ENCODE results near the gene CYB5R2. TPM values are rescaled to one million over a fixed set of nuclear protein-coding genes. Genes with fewer than 3 reads are reported as not detected.

Gene CYB5R2
- polyA plus RNA-seq, 1 of the 3 experiments (the other 2 are of a cell fraction), result 0.20 TPM

GRCh38 chr11:7646866-7647265 lies 26.4 kb downstream of the CYB5R2 start:
- no peaks in the 10 kb centered on the region for H3K79me2 ChIP-seq (ENCODE audit: insufficient read depth)
- peaks cover 0 to 13% of the 10 kb centered on the region in 2 experiments; a peak in 1 of 4 replicates for H3K4me1 ChIP-seq (ENCODE audit: control insufficient read depth in 1 of 2, insufficient read depth in 2 of 2, low read depth in 1 of 2, low read length in 1 of 2)
- no peak for DNase-seq
- no peak overlapping the region for H2AFZ ChIP-seq (ENCODE audit: low read depth)
- no peak for TF ChIP-seq GABPA (IDR thresholded peaks at IDR 0.05; ENCODE audit: low read depth)
- TF ChIP-seq TEAD4 (IDR thresholded peaks at IDR 0.05; ENCODE audit: borderline replicate concordance, insufficient read depth), result no peak
- TF ChIP-seq ZBTB33 (IDR thresholded peaks at IDR 0.05; ENCODE audit: borderline replicate concordance, low read depth), result no peak
- TF ChIP-seq EP300 (IDR thresholded peaks at IDR 0.05; ENCODE audit: borderline replicate concordance in 1 of 2, low read depth in 1 of 2, low read length in 1 of 2), result no peak
- no peak for TF ChIP-seq RFX5 (IDR thresholded peaks at IDR 0.05; ENCODE audit: low read length)
- TF ChIP-seq NFIC (IDR thresholded peaks at IDR 0.05; ENCODE audit: borderline replicate concordance), result no peak
- TF ChIP-seq IRF3 (IDR thresholded peaks at IDR 0.05; ENCODE audit: low read depth, low read length), result no peak
- ChIA-PET POLR2A (no interaction called here), CTCF (interaction anchor here (0.6 to 15.9 kb wide), 4 partner anchors 11 to 134 kb away, joined by 3 to 359 read pairs (median 4); no protein-coding TSS in a partner anchor)
- H3K9ac ChIP-seq, result no peak overlapping the region
- no peak overlapping the region for H3K4me2 ChIP-seq
- H3K36me3 ChIP-seq (replicated peaks in 1 of 2; ENCODE audit: control insufficient read depth in 1 of 2, insufficient read depth in 2 of 2, low read length in 1 of 2), result no peaks in the 10 kb centered on the region
- no peaks in the 10 kb centered on the region for H3K9me2 ChIP-seq
- H3K4me3 ChIP-seq (ENCODE audit: low read depth in 2 of 2, low read length in 1 of 2), result no peak overlapping the region
- no peaks in the 10 kb centered on the region for H3K9me3 ChIP-seq
- no peaks in the 10 kb centered on the region for H3F3A ChIP-seq (replicated peaks; ENCODE audit: insufficient read depth)
- H3K27ac ChIP-seq (ENCODE audit: low read depth in 2 of 2, low read length in 1 of 2), result no peak overlapping the region
- WGBS (ENCODE audit: low lambda C conversion rate), result 60% methylated on average over 2 of the region's 2 CpGs
- no peaks in the 10 kb centered on the region for H3K27me3 ChIP-seq (ENCODE audit: insufficient read depth)
- H4K20me1 ChIP-seq (ENCODE audit: insufficient read depth), result no peaks in the 10 kb centered on the region

GRCh38 chr11:7645206-7645605 lies 28.1 kb downstream of the CYB5R2 start:
- Histone ChIP-seq H3K4me2 (no peak overlapping the region), H3K4me3 (ENCODE audit: low read depth in 2 of 2, low read length in 1 of 2) (no peak overlapping the region), H4K20me1 (ENCODE audit: insufficient read depth) (no peaks in the 10 kb centered on the region), H3K79me2 (ENCODE audit: insufficient read depth) (no peaks in the 10 kb centered on the region), H3K27me3 (ENCODE audit: insufficient read depth) (no peaks in the 10 kb centered on the region), H3F3A (replicated peaks; ENCODE audit: insufficient read depth) (no peaks in the 10 kb centered on the region), H3K9me2 (no peaks in the 10 kb centered on the region), H3K4me1 (ENCODE audit: control insufficient read depth in 1 of 2, insufficient read depth in 2 of 2, low read depth in 1 of 2, low read length in 1 of 2) (peaks cover 0 to 3% of the 10 kb centered on the region in 2 experiments; a peak in 1 of 4 replicates), H2AFZ (ENCODE audit: low read depth) (no peak overlapping the region), H3K9ac (no peak overlapping the region), H3K9me3 (no peaks in the 10 kb centered on the region), H3K27ac (ENCODE audit: low read depth in 2 of 2, low read length in 1 of 2) (no peak overlapping the region), H3K36me3 (replicated peaks in 1 of 2; ENCODE audit: control insufficient read depth in 1 of 2, insufficient read depth in 2 of 2, low read length in 1 of 2) (no peaks in the 10 kb centered on the region)
- DNase-seq, result no peak
- TF ChIP-seq JUND (IDR thresholded peaks at IDR 0.05) (no peak), FOXM1 (IDR thresholded peaks at IDR 0.05; ENCODE audit: low read depth) (no peak)
- ChIA-PET CTCF (interaction anchor here (1.8 to 15.9 kb wide), 2 partner anchors 12 to 69 kb away, joined by 6 to 359 read pairs; no protein-coding TSS in a partner anchor), POLR2A (no interaction called here)
- 88% methylated on average over 3 of the region's 3 CpGs for WGBS (ENCODE audit: low lambda C conversion rate)

Measured in SK-N-SH (cell line).